ENCODE data around the gene TRIM29.
"Not testable (repeated sequence)": the region's sequence is repeated elsewhere in the genome, so short reads cannot be mapped to it uniquely, and the experiment has no call there.

Gene TRIM29

GRCh38 chr11:120181376-120181975 lies 43.6 kb upstream of the TRIM29 start:
- no peaks in the 10 kb centered on the region for H3K9me3 ChIP-seq
- no peaks in the 10 kb centered on the region for H3K36me3 ChIP-seq
- peaks cover 0 to 8% of the 10 kb centered on the region in 2 donors for H3K27me3 ChIP-seq
- H3K4me1 ChIP-seq = peaks cover 0 to 7% (median 0%) of the 10 kb centered on the region in 4 donors
- DNase-seq = peak in 1 of 2 donors; percentile 39
- intact Hi-C loops (cut with DNase I; ENCODE audit: low total_unique reads) = no loop called here
- H3K4me3 ChIP-seq = no peak overlapping the region
- H3K27ac ChIP-seq = no peak overlapping the region
- no peak for TF ChIP-seq CTCF (IDR thresholded peaks at IDR 0.05)

GRCh38 chr11:120180551-120181232 lies 42.8 kb upstream of the TRIM29 start:
- Histone ChIP-seq H3K4me1 (peaks cover 0 to 7% (median 0%) of the 10 kb centered on the region in 4 donors), H3K36me3 (no peaks in the 10 kb centered on the region), H3K9me3 (no peaks in the 10 kb centered on the region), H3K27ac (no peak overlapping the region), H3K27me3 (peaks cover 0 to 8% of the 10 kb centered on the region in 2 donors), H3K4me3 (no peak overlapping the region)
- intact Hi-C loops (cut with DNase I; ENCODE audit: low total_unique reads) = no loop called here
- no peak for TF ChIP-seq CTCF (IDR thresholded peaks at IDR 0.05)
- DNase-seq = peak in 1 of 2 donors; percentile 48

- H3K27me3 ChIP-seq; H3K4me1 ChIP-seq; DNase-seq; intact Hi-C loops (cut with DNase I; ENCODE audit: low total_unique reads); H3K9me3 ChIP-seq; H3K36me3 ChIP-seq; H3K27ac ChIP-seq; H3K4me3 ChIP-seq: not testable (repeated sequence)
These were observed 42.1 kb upstream of the TRIM29 start for GRCh38 chr11:120180063-120180462.

- H3K27ac ChIP-seq = no peak overlapping the region
- DNase-seq = peak in 1 of 2 donors; percentile 53
- no peaks in the 10 kb centered on the region for H3K9me3 ChIP-seq
- H3K4me1 ChIP-seq = peaks cover 0 to 7% (median 0%) of the 10 kb centered on the region in 4 donors
- TF ChIP-seq CTCF (IDR thresholded peaks at IDR 0.05) = no peak
- no peak overlapping the region for H3K4me3 ChIP-seq
- H3K27me3 ChIP-seq = peaks cover 0 to 2% of the 10 kb centered on the region in 2 donors
- H3K36me3 ChIP-seq = no peaks in the 10 kb centered on the region
- intact Hi-C loops (cut with DNase I; ENCODE audit: low total_unique reads) = no loop called here
These were observed 41.3 kb upstream of the TRIM29 start for GRCh38 chr11:120179057-120179672.

GRCh38 chr11:120178561-120179056 lies 40.7 kb upstream of the TRIM29 start:
- intact Hi-C loops (cut with DNase I; ENCODE audit: low total_unique reads) = no loop called here

More at GRCh38 chr11:120178561-120179056, 40.7 kb upstream of the TRIM29 start:
- DNase-seq = no peak
- no peak overlapping the region for H3K27ac ChIP-seq
- no peak for TF ChIP-seq CTCF (IDR thresholded peaks at IDR 0.05)
- H3K9me3 ChIP-seq = no peaks in the 10 kb centered on the region
- H3K36me3 ChIP-seq = no peaks in the 10 kb centered on the region
- no peak overlapping the region for H3K4me3 ChIP-seq
- no peaks in the 10 kb centered on the region for H3K27me3 ChIP-seq
- H3K4me1 ChIP-seq = peaks cover 0 to 7% (median 0%) of the 10 kb centered on the region in 4 donors

Measured in tibial artery (tissue), 4 donors.